ENCODE data around the gene LHX6. TPM values are rescaled to one million over a fixed set of nuclear protein-coding genes. Genes with fewer than 3 reads are reported as not detected.
A peak's percentile ranks its signal among the peaks of the same experiment; 100 is the strongest.

The LHX6 gene
- total RNA-seq, 1 experiment from 2014 or later = 1.8 TPM

DNA sequence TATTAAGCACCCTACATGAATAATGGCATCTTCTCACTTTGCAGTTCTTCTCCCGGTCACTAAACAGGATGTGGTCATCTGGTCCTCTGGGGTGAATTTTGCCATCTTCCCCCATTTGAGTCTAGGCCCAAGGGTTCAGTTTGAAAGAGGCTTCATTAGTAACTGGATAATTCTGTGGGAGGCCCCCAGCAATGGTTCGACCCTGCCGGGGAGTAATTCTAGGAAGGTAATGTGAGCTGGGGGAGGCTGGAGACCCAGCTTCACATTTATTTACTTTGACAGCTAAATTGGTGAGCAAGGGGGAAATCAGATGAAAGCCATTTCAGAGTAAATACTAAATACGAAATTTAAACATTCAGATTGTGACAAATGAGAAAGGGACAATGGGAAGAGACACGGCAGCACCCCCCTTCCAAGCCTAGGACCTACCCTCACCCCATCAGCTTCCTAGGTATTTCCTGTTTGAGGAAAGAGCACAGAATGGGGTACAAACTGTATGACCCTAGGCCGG is 4.1 kb upstream of the LHX6 start:
- H3K79me2 ChIP-seq (ENCODE audit: insufficient read depth, low read length) = no peaks in the 10 kb centered on the region
- no peak overlapping the region for H3K56ac ChIP-seq (ENCODE audit: insufficient read length, low read depth, low read length)
- TF ChIP-seq, protein P1, sequence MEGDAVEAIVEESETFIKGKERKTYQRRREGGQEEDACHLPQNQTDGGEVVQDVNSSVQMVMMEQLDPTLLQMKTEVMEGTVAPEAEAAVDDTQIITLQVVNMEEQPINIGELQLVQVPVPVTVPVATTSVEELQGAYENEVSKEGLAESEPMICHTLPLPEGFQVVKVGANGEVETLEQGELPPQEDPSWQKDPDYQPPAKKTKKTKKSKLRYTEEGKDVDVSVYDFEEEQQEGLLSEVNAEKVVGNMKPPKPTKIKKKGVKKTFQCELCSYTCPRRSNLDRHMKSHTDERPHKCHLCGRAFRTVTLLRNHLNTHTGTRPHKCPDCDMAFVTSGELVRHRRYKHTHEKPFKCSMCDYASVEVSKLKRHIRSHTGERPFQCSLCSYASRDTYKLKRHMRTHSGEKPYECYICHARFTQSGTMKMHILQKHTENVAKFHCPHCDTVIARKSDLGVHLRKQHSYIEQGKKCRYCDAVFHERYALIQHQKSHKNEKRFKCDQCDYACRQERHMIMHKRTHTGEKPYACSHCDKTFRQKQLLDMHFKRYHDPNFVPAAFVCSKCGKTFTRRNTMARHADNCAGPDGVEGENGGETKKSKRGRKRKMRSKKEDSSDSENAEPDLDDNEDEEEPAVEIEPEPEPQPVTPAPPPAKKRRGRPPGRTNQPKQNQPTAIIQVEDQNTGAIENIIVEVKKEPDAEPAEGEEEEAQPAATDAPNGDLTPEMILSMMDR (conservative IDR thresholded peaks at IDR 0.05) = no peak
- Mint-ChIP-seq H3K27me3 (ENCODE audit: low read depth) (peaks cover 26% of the 10 kb centered on the region), H3K9me3 (no peaks in the 10 kb centered on the region; a peak in 1 of 5 replicates), H3K4me3 (no peak overlapping the region), H3K27ac (peak overlapping the region in 1 of 3 experiments; percentile 0; a peak in 1 of 7 replicates), H3K4me1 (peaks cover 0 to 3% of the 10 kb centered on the region in 2 experiments; a peak in 2 of 4 replicates), H3K36me3 (ENCODE audit: insufficient read depth in 1 of 3, low read depth in 3 of 3) (no peaks in the 10 kb centered on the region)
- H3K23me2 ChIP-seq (ENCODE audit: insufficient read length, low read depth, low read length, poor library complexity, severe bottlenecking) = peaks cover 6% of the 10 kb centered on the region
- H4K5ac ChIP-seq (ENCODE audit: insufficient read length, low read depth, low read length) = no peak overlapping the region
- H3T11ph ChIP-seq (ENCODE audit: low read length) = no peak overlapping the region
- H3K27me3 ChIP-seq (ENCODE audit: insufficient read depth, low read length) = peaks cover 35% of the 10 kb centered on the region
- H4K91ac ChIP-seq (ENCODE audit: insufficient read length, low read depth, low read length) = no peak overlapping the region
- no peak overlapping the region for H2BK12ac ChIP-seq (ENCODE audit: insufficient read length, low read depth, low read length)
- H3K18ac ChIP-seq (ENCODE audit: insufficient read length, low read depth, low read length) = no peak overlapping the region
- H2AK5ac ChIP-seq (ENCODE audit: insufficient read length, low read length) = no peak overlapping the region
- H3K4me1 ChIP-seq (ENCODE audit: insufficient read depth, low read length) = no peaks in the 10 kb centered on the region
- no peak overlapping the region for H2BK15ac ChIP-seq (ENCODE audit: low read depth, low read length)
- no peaks in the 10 kb centered on the region for H3K79me1 ChIP-seq (ENCODE audit: insufficient read depth, low read depth, low read length, poor library complexity, severe bottlenecking)
- H3K23ac ChIP-seq (ENCODE audit: insufficient read length, low read depth, low read length) = no peak overlapping the region
- H2BK120ac ChIP-seq (ENCODE audit: low read depth, low read length, poor library complexity, severe bottlenecking) = no peak overlapping the region
- WGBS (ENCODE audit: extremely low coverage, insufficient read length, low lambda C conversion rate) = no CpG with 5 or more reads among the region's 6 CpGs
- no peak overlapping the region for H3K4me2 ChIP-seq (ENCODE audit: insufficient read depth, insufficient read length, low read length)
- DNase-seq = no peak
- H3K9me3 ChIP-seq (ENCODE audit: control insufficient read depth, low read depth, low read length) = no peaks in the 10 kb centered on the region
- no peaks in the 10 kb centered on the region for H4K20me1 ChIP-seq (ENCODE audit: control insufficient read depth, insufficient read depth, insufficient read length)
- H4K8ac ChIP-seq (replicated peaks; ENCODE audit: insufficient read length, low read depth, low read length) = no peak overlapping the region
- H3K27ac ChIP-seq (ENCODE audit: insufficient read length, low read depth, low read length) = no peak overlapping the region
- no peak overlapping the region for H3K4ac ChIP-seq (ENCODE audit: low read depth, low read length)
- no peak overlapping the region for H2BK20ac ChIP-seq (ENCODE audit: low read depth, low read length, poor library complexity, severe bottlenecking)
- no peak overlapping the region for H3K9ac ChIP-seq (ENCODE audit: extremely low read depth, insufficient read length, low read length)
- no peak overlapping the region for H2AFZ ChIP-seq (ENCODE audit: low read length)
- no peak overlapping the region for H2BK5ac ChIP-seq (ENCODE audit: insufficient read length, low read length)
- no peak overlapping the region for H3K14ac ChIP-seq (ENCODE audit: insufficient read depth, low read length)

All from H9 (cell line).